H1 (cell line): ENCODE data around the gene RWDD3. TPM values are rescaled to one million over a fixed set of nuclear protein-coding genes. Genes with fewer than 3 reads are reported as not detected.
A peak's percentile ranks its signal among the peaks of the same experiment; 100 is the strongest.

Source experiments
- BACH1 ChIP-seq: IDR thresholded peaks from 2 replicates; pipeline ENCODE4 v1.6.1; 2012; ENCODE audit warnings: low read length, improper control_type of control experiment
- CHD2 ChIP-seq: IDR thresholded peaks from 2 replicates; pipeline ENCODE4 v1.6.1; 2012; ENCODE audit warnings: low read length, improper control_type of control experiment
- CREB1 ChIP-seq: IDR thresholded peaks from 2 replicates; pipeline ENCODE4 v1.6.1; 2012; ENCODE audit warnings: inconsistent platforms
- EGR1 ChIP-seq: IDR thresholded peaks from 2 replicates; pipeline ENCODE4 v1.6.1; 2011; ENCODE audit warnings: low read depth, low read length, borderline replicate concordance
- EZH2 ChIP-seq: fragments of 200-600 bp; sonication (generic); IDR thresholded peaks from 2 replicates; pipeline ENCODE4 v1.7.1; 2012; ENCODE audit warnings: low read depth, mild to moderate bottlenecking, moderate library complexity, low read length, inconsistent platforms; ENCODE audit not compliant: severe bottlenecking
- GABPA ChIP-seq: IDR thresholded peaks from 2 replicates; pipeline ENCODE4 v1.6.1; 2011; ENCODE audit warnings: mild to moderate bottlenecking, low read length, moderate library complexity, borderline replicate concordance; ENCODE audit not compliant: insufficient read depth
- HDAC2 ChIP-seq, 2 experiments: fragments of 300-600 bp in 1 of 2; sonication (generic) in 1 of 2; IDR thresholded peaks; 2 replicates each; pipeline ENCODE4 v1.6.1; 2011 to 2012; ENCODE audit warnings: low read depth in 2 of 2, low read length in 2 of 2, mild to moderate bottlenecking in 2 of 2, moderate library complexity in 2 of 2, borderline replicate concordance in 1 of 2, inconsistent platforms in 1 of 2
- KDM5A ChIP-seq: fragments of 200-600 bp; IDR thresholded peaks from 2 replicates; pipeline ENCODE4 v1.7.1; 2012; ENCODE audit warnings: mild to moderate bottlenecking, low read length, inconsistent platforms, mixed read lengths
- MAFK ChIP-seq: IDR thresholded peaks from 2 replicates; pipeline ENCODE4 v1.6.1; 2012; ENCODE audit warnings: low read depth, mild to moderate bottlenecking, improper control_type of control experiment, low read length
- NRF1 ChIP-seq: IDR thresholded peaks from 2 replicates; pipeline ENCODE4 v1.6.1; 2011; ENCODE audit warnings: mild to moderate bottlenecking, low read depth, low read length, improper control_type of control experiment
- PHF8 ChIP-seq: fragments of 200-600 bp; sonication (generic); conservative IDR thresholded peaks from 2 replicates; pipeline ENCODE4 v1.7.1; 2012; ENCODE audit warnings: low read depth, mild to moderate bottlenecking, inconsistent platforms, low read length, moderate library complexity
- POU5F1 ChIP-seq: IDR thresholded peaks from 2 replicates; pipeline ENCODE4 v1.6.1; 2011; ENCODE audit warnings: low read depth, mild to moderate bottlenecking, low read length, moderate library complexity
- RBBP5 ChIP-seq: IDR thresholded peaks from 2 replicates; pipeline ENCODE4 v1.7.1; 2012; ENCODE audit warnings: low read depth, mild to moderate bottlenecking, inconsistent platforms, low read length, moderate library complexity, borderline replicate concordance
- RNF2 ChIP-seq: fragments of 200-900, 300-1000 bp; sonication (generic); IDR thresholded peaks from 2 replicates; pipeline ENCODE4 v1.7.1; 2016; ENCODE audit warnings: borderline replicate concordance, low read depth, mild to moderate bottlenecking, antibody characterized with exemption, low read length; ENCODE audit not compliant: poor library complexity, severe bottlenecking; ENCODE audit errors: missing control alignments
- RXRA ChIP-seq: IDR thresholded peaks from 2 replicates; pipeline ENCODE4 v1.6.1; 2011; ENCODE audit warnings: low read depth, mild to moderate bottlenecking, low read length, moderate library complexity; ENCODE audit not compliant: insufficient read depth
- SAP30 ChIP-seq: fragments of 300-600 bp; sonication (generic); IDR thresholded peaks from 2 replicates; pipeline ENCODE4 v1.7.1; 2012; ENCODE audit warnings: low read length, moderate library complexity, mild to moderate bottlenecking, inconsistent platforms; ENCODE audit not compliant: insufficient read depth, insufficient replicate concordance
- SIN3A ChIP-seq, 2 experiments: IDR thresholded peaks in 1 of 2; conservative IDR thresholded peaks in 1 of 2; 2 replicates each; pipeline ENCODE4 v1.6.1; 2011 to 2012; ENCODE audit warnings: low read length in 2 of 2, improper control_type of control experiment in 1 of 2, low read depth in 1 of 2, mild to moderate bottlenecking in 1 of 2
- SIX5 ChIP-seq: IDR thresholded peaks from 2 replicates; pipeline ENCODE4 v1.6.1; 2011; ENCODE audit warnings: mild to moderate bottlenecking, low read depth, low read length
- SP4 ChIP-seq: IDR thresholded peaks from 2 replicates; pipeline ENCODE4 v1.6.1; 2012; ENCODE audit warnings: low read length, inconsistent platforms
- TAF1 ChIP-seq: IDR thresholded peaks from 2 replicates; pipeline ENCODE4 v1.6.1; 2011; ENCODE audit warnings: mild to moderate bottlenecking, low read depth, low read length
- TAF7 ChIP-seq: optimal IDR thresholded peaks from 2 replicates; pipeline ENCODE3; 2011; ENCODE audit warnings: low read depth, mild to moderate bottlenecking, inconsistent platforms, low read length, moderate library complexity, borderline replicate concordance
- USF2 ChIP-seq: IDR thresholded peaks from 2 replicates; pipeline ENCODE4 v1.6.1; 2011; ENCODE audit warnings: low read length, improper control_type of control experiment
- polyA plus RNA-seq, 7 experiments: library from polyadenylated mRNA; depleted of rRNA in 3 of 7; stranded (reverse) in 5 of 7; unstranded in 2 of 7; fragments of >200 nt in 5 of 7; fragments of 200-250 nt in 2 of 7; gene quantifications; 1 replicate in 5 of 7; 2 replicates in 1 of 7; 4 replicates in 1 of 7; pipeline versions ENCODE4 v1.2.1 to v1.2.3, GENCODE V29; 2011 to 2013; ENCODE audit warnings: missing spikeins in 2 of 7, mixed read lengths in 2 of 7
- total RNA-seq: library from RNA; stranded (reverse); fragmentation: NEBNext Ultra II Directional; extraction: Animal tissue kit (Norgen Biotek cat#: 25700); gene quantifications from 2 replicates; pipeline ENCODE4 v1.2.1, GENCODE V29; 2021

Gene RWDD3
- total and polyA plus RNA-seq, 2 of the 8 experiments (the other 6 are each of a cell fraction or from before 2014, with no cell fraction given) = 7.9 to 14.5 TPM

DNA sequence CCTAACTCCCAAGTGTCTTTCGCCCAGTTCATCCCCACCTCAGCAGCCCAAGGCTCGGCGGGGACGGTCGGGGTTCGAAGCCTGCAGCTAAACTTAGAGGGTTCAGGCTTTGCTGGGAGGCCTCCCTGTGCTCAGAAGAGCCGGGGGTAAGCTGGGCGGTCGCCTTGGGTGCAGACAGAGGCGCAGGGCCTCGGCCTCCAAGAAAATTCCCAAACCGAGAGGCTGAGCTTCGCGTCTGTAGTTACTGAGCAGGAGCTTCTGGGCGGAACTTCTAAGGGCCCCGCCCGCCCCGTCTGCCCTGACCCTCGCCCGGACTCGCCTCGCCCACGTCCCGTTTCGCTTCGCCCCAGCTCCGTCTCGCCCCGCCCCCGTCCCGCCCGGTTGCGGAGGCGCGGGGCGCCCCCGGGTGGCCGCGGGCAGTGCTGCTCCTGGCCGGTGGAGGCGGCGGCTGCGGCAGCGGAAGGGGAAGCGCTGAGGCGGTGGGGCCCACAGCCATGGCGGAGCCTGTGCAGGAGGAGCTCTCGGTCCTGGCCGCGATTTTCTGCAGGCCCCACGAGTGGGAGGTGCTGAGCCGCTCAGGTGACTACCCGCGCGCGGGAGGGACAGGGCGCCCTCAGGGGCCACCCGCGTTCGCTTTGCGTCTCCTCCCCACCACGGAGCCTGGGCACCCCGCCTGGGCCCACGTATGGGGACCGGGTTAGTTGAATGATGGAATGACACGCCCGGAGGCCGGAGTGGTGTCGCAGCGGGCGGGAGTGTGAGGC is at the start of gene RWDD3 (continued):
- TF ChIP-seq SIN3A (conservative IDR thresholded peaks at IDR 0.05 in 1 of 2, IDR thresholded peaks at IDR 0.05 in 1 of 2; ENCODE audit: low read depth in 1 of 2, low read length in 2 of 2) (0 out of 4 replicates have a peak, but pooled peaks of 1 of the 2 experiments have one; percentile 48), CREB1 (no peak), TAF1 (peak; percentile 62), MAFK (no peak), EZH2 (no peak), NRF1 (0 out of 2 replicates have a peak, but pooled peaks have one; percentile 13), RXRA (no peak), PHF8 (peak; percentile 87; the same call in 1 of the 2 replicates), KDM5A (no peak), GABPA (no peak), BACH1 (no peak), POU5F1 (no peak), SAP30 (no peak), SIX5 (no peak), RNF2 (no peak), EGR1 (peak; percentile 92), USF2 (no peak), HDAC2 (IDR thresholded peaks at IDR 0.05; ENCODE audit: borderline replicate concordance in 1 of 2, low read depth in 2 of 2, low read length in 2 of 2) (0 out of 4 replicates have a peak, but pooled peaks of 1 of the 2 experiments have one; percentile 30), RBBP5 (peak; percentile 79), SP4 (no peak), TAF7 (peak; percentile 76), CHD2 (no peak)
